Subcutaneous abdominal adipose tissue (tissue), 5 donors: Measurements from ENCODE around the gene BIN2.

Experiments used
- H3K27ac ChIP-seq: one replicate; pipeline ENCODE4 v1.7.0; 2013; ENCODE audit warnings: low read depth, mild to moderate bottlenecking, inconsistent platforms, low read length, moderate library complexity
- H3K27me3 ChIP-seq, 5 donors: one replicate each; pipeline ENCODE4 v1.7.0; 2013; ENCODE audit warnings: low read length in 5 of 5, inconsistent platforms in 1 of 5; ENCODE audit not compliant: control insufficient read depth in 5 of 5, insufficient read depth in 4 of 5
- H3K36me3 ChIP-seq, 5 donors: one replicate each; pipeline ENCODE4 v1.7.0; 2013; ENCODE audit warnings: low read length in 5 of 5; ENCODE audit not compliant: control insufficient read depth in 5 of 5, insufficient read depth in 5 of 5
- H3K4me1 ChIP-seq, 5 donors: one replicate each; pipeline ENCODE4 v1.7.0; 2013; ENCODE audit warnings: low read length in 5 of 5, mild to moderate bottlenecking in 3 of 5, moderate library complexity in 1 of 5; ENCODE audit not compliant: control insufficient read depth in 5 of 5, insufficient read depth in 5 of 5
- H3K4me3 ChIP-seq, 5 donors: one replicate each; pipeline ENCODE4 v1.7.0; 2013; ENCODE audit warnings: low read length in 5 of 5, low read depth in 1 of 5
- H3K9ac ChIP-seq, 5 donors: one replicate each; pipeline ENCODE4 v1.7.0; 2013; ENCODE audit warnings: low read length in 5 of 5, mild to moderate bottlenecking in 4 of 5, moderate library complexity in 3 of 5
- H3K9me3 ChIP-seq, 5 donors: one replicate each; pipeline ENCODE4 v1.7.0; 2013; ENCODE audit warnings: low read length in 5 of 5; ENCODE audit not compliant: control insufficient read depth in 5 of 5
- donor health status: healthy.
- donor health status: healthy.
- donor health status: healthy.
- donor health status: healthy.
- donor health status: healthy.

Gene BIN2

DNA sequence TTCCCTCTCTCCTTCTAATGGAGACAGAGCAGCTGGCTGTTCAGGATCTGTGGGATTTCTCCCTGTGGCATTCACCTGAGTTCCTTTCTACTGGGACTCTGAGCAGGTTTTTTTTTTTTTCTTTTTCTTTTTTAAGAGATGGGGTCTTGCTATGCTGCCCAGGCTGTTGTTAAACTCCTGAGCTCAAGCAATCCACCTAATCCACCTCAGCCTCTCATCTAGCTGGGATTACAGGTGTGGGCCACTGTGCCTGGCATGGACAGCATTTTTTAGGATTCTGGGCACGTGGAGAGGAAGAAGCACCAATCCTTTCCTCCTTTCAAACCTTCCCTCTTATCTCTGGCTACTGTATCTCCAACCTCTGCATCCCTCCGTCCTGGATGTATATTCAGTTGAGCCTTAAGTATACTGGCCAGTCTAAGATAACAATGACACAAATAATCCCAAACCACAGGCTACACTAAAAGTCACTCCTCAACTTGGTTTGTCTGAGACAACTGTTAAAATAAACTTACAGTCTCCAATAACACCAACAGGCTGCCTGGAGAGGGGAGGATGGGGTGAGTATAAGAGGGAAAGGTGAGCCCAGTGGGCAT lies 38.9 kb upstream of the BIN2 start:
- Histone ChIP-seq H3K27ac (no peak overlapping the region), H3K9ac (no peak overlapping the region), H3K4me1 (no peaks in the 10 kb centered on the region)

GRCh38 chr12:51362307-51362706 lies 38.3 kb upstream of the BIN2 start:
- H3K9me3 ChIP-seq: no peaks in the 10 kb centered on the region
- no peak overlapping the region for H3K9ac ChIP-seq
- H3K27ac ChIP-seq: no peak overlapping the region
- no peaks in the 10 kb centered on the region for H3K4me1 ChIP-seq
- peaks cover 0 to 12% (median 0%) of the 10 kb centered on the region in 5 donors for H3K36me3 ChIP-seq
- no peak overlapping the region for H3K4me3 ChIP-seq
- H3K27me3 ChIP-seq: no peaks in the 10 kb centered on the region

More for the DNA sequence above, 38.9 kb upstream of the BIN2 start:
- no peak overlapping the region for H3K4me3 ChIP-seq
- peaks cover 0 to 8% (median 0%) of the 10 kb centered on the region in 5 donors for H3K36me3 ChIP-seq
- H3K9me3 ChIP-seq: no peaks in the 10 kb centered on the region
- H3K27me3 ChIP-seq: no peaks in the 10 kb centered on the region

DNA sequence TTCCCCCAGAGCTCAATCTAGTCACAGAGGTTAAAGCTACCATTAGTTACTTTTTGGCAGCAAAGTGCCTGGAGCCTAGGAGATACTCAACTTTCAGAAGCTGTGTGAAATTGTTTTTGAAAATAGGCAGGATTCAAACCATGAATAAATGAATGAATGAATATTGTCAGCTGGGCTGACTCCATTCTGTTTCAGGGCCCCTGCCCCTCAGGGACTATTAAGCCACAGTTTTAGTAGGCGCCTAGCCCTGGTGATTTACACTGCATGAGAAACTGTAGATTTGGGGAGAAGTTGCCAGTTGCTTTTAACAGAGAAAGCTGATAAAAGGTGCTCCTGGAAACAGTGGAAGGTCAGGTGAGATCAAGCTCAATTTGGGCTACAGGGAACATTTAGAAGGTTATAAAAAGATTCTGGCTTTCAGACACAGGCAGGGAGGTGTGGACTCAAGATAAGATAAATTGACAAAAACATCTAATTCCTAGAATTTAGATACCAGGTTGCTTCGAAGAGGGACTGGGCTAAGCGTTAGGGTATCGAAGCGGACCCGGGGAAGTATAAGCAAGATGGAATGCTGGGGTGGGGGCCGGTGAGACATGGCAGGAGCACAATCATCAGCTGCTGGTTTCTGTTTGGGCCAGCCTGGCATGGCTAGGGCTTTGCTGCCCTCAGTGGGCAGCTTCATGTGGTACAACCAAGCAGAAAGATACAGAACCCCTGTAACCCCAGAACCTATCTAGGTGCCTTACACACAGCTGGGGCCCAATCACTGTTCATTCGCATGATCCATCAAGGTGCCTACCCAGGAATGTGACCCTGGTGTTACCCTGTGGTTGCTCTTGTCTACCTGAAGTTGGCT lies 37.4 kb upstream of the BIN2 start:
- no peak overlapping the region for H3K27ac ChIP-seq
- no peaks in the 10 kb centered on the region for H3K4me1 ChIP-seq
- no peak overlapping the region for H3K4me3 ChIP-seq
- H3K9ac ChIP-seq: no peak overlapping the region
- H3K9me3 ChIP-seq: no peaks in the 10 kb centered on the region
- no peaks in the 10 kb centered on the region for H3K27me3 ChIP-seq
- peaks cover 0 to 17% (median 0%) of the 10 kb centered on the region in 5 donors for H3K36me3 ChIP-seq

DNA sequence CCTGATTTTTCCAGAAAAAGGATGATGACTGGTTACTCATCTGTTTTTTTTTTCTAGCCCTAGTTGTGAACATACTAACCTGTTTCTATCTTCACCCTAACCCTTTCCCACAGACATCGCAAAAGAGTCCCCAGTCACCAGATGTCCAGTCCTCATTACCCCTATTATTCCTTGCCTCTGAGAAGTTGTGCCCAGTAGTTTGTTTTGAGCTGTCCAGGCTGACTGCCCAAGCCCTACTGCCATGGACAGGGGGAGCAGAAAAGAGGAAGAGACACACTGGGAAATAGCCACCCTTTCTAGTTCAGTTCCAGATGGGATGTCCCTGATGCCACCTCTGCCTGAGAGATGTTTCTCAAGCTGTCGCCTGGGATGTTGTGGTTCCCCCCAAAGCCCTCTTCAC lies 36.3 kb upstream of the BIN2 start:
- Histone ChIP-seq H3K4me3 (no peak overlapping the region), H3K27me3 (no peaks in the 10 kb centered on the region), H3K9me3 (no peaks in the 10 kb centered on the region), H3K36me3 (peaks cover 0 to 17% (median 0%) of the 10 kb centered on the region in 5 donors), H3K27ac (no peak overlapping the region), H3K9ac (no peak overlapping the region), H3K4me1 (no peaks in the 10 kb centered on the region)

- Histone ChIP-seq H3K9ac (no peak overlapping the region), H3K4me3 (no peak overlapping the region)
These were observed 35.9 kb upstream of the BIN2 start for GRCh38 chr12:51359851-51360250.

DNA sequence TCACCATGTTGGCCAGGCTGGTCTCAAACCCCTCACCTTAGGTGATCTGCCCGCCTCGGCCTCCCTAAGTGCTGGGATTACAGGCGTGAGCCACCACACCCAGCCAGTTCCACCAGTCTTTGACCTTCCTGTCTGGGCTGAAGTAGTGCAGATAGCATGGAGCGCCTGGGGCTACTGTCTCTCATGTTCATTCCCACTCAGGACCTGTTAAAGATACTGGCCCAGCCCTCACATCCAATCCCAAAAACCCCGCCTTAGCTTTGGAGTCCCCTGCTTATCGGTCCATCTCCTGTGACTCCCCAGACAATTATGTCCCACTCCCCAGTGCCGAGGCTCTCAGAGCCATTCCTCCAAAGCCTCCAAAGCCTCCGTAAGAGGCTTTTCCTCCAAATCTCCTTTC lies 34.5 kb upstream of the BIN2 start:
- Histone ChIP-seq H3K27ac (no peak overlapping the region), H3K27me3 (no peaks in the 10 kb centered on the region), H3K9ac (no peak overlapping the region), H3K36me3 (peaks cover 0 to 15% (median 0%) of the 10 kb centered on the region in 5 donors), H3K9me3 (no peaks in the 10 kb centered on the region), H3K4me3 (no peak overlapping the region), H3K4me1 (no peaks in the 10 kb centered on the region)

More at GRCh38 chr12:51359851-51360250, 35.9 kb upstream of the BIN2 start:
- Histone ChIP-seq H3K27ac (no peak overlapping the region), H3K4me1 (no peaks in the 10 kb centered on the region), H3K36me3 (peaks cover 0 to 17% (median 0%) of the 10 kb centered on the region in 5 donors), H3K27me3 (no peaks in the 10 kb centered on the region), H3K9me3 (no peaks in the 10 kb centered on the region)

- Histone ChIP-seq H3K4me1 (no peaks in the 10 kb centered on the region), H3K9ac (no peak overlapping the region), H3K27ac (no peak overlapping the region), H3K9me3 (no peaks in the 10 kb centered on the region), H3K36me3 (peaks cover 0 to 15% (median 0%) of the 10 kb centered on the region in 5 donors), H3K4me3 (no peak overlapping the region), H3K27me3 (no peaks in the 10 kb centered on the region)
These were observed 33.5 kb upstream of the BIN2 start for GRCh38 chr12:51357374-51358047.

- Histone ChIP-seq H3K27me3 (no peaks in the 10 kb centered on the region), H3K27ac (no peak overlapping the region), H3K9me3 (no peaks in the 10 kb centered on the region), H3K4me1 (no peaks in the 10 kb centered on the region), H3K4me3 (no peak overlapping the region), H3K9ac (no peak overlapping the region), H3K36me3 (peaks cover 0 to 3% (median 0%) of the 10 kb centered on the region in 5 donors)
These were observed 28.0 kb upstream of the BIN2 start for GRCh38 chr12:51351913-51352532.

- no peaks in the 10 kb centered on the region for H3K36me3 ChIP-seq
- no peaks in the 10 kb centered on the region for H3K9me3 ChIP-seq
- H3K27me3 ChIP-seq: no peaks in the 10 kb centered on the region
- no peak overlapping the region for H3K4me3 ChIP-seq
- no peak overlapping the region for H3K9ac ChIP-seq
- no peaks in the 10 kb centered on the region for H3K4me1 ChIP-seq
- no peak overlapping the region for H3K27ac ChIP-seq
These were observed 25.1 kb upstream of the BIN2 start for GRCh38 chr12:51349026-51349425.
